ENCODE measurements around the gene RNF130. TPM values are rescaled to one million over a fixed set of nuclear protein-coding genes. Genes with fewer than 3 reads are reported as not detected.

Gene RNF130
- total RNA-seq, 1 donor from 2014 or later, result 86.7 TPM

DNA sequence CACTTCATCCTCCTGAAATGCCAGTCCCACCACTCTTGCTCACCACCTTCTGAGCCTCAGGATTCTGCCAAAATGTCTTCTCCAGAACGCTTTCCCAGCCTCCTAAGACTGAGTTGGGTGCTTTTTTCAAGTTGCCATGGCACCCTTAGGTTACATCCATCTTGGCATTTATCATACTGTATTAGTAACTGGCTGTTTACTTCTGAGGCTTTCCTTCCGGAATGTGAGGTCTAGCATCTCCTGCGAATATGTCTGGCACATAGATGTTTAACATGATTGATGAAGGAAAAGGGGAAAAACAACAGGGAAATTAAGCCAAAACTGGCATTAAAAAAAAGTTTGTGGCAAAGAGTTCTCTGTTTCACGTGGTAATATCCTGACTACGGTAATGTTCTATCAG is 24.9 kb downstream of the RNF130 start:
- no peak for DNase-seq (ENCODE audit: low spot score in 2 of 2)
- H3K27ac ChIP-seq, result no peak overlapping the region
- no peaks in the 10 kb centered on the region for H3K36me3 ChIP-seq
- no peaks in the 10 kb centered on the region for H3K27me3 ChIP-seq
- H3K9me3 ChIP-seq, result no peaks in the 10 kb centered on the region
- intact Hi-C loops (cut with DNase I), result no loop called here
- TF ChIP-seq, protein P1, sequence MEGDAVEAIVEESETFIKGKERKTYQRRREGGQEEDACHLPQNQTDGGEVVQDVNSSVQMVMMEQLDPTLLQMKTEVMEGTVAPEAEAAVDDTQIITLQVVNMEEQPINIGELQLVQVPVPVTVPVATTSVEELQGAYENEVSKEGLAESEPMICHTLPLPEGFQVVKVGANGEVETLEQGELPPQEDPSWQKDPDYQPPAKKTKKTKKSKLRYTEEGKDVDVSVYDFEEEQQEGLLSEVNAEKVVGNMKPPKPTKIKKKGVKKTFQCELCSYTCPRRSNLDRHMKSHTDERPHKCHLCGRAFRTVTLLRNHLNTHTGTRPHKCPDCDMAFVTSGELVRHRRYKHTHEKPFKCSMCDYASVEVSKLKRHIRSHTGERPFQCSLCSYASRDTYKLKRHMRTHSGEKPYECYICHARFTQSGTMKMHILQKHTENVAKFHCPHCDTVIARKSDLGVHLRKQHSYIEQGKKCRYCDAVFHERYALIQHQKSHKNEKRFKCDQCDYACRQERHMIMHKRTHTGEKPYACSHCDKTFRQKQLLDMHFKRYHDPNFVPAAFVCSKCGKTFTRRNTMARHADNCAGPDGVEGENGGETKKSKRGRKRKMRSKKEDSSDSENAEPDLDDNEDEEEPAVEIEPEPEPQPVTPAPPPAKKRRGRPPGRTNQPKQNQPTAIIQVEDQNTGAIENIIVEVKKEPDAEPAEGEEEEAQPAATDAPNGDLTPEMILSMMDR (IDR thresholded peaks at IDR 0.05), result no peak
- H3K4me3 ChIP-seq, result no peak overlapping the region
- peaks cover 0 to 4% of the 10 kb centered on the region in 2 donors for H3K4me1 ChIP-seq

DNA sequence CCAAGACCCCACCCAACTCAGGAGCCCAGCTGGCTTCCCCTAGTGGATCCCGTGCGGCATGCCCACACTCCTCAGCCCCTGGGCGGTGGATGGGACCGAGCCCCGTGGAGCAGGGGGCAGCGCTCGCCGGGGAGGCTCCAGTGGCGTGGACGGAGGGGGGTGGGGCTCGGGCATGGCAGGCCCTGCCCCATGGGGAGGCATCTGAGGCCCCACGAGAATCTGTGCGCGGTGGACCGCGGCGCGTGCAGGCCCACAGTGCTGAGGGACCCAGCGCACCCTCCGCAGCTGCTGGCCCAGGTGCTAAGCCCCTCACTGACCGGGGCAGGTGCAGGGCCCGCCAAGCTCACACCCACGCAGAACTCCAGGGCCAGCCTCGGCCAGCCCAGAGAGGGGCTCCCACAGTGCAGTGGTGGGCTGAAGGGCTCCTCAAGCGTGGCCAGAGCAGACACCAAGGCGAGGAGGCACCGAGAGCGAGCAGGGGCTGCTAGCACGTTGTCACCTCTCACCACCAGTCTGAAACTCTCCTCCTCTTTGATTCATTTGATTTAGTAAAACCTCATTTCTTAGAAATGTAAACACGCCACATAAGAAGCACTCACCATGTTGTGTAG is 25.6 kb downstream of the RNF130 start:
- DNase-seq (ENCODE audit: low spot score in 2 of 2), result no peak
- H3K9me3 ChIP-seq, result no peaks in the 10 kb centered on the region
- no peaks in the 10 kb centered on the region for H3K27me3 ChIP-seq
- H3K36me3 ChIP-seq, result no peaks in the 10 kb centered on the region
- peaks cover 0 to 4% of the 10 kb centered on the region in 2 donors for H3K4me1 ChIP-seq
- TF ChIP-seq, protein P1 (IDR thresholded peaks at IDR 0.05), result no peak
- H3K27ac ChIP-seq, result no peak overlapping the region
- H3K4me3 ChIP-seq, result no peak overlapping the region
- intact Hi-C loops (cut with DNase I), result no loop called here

DNA sequence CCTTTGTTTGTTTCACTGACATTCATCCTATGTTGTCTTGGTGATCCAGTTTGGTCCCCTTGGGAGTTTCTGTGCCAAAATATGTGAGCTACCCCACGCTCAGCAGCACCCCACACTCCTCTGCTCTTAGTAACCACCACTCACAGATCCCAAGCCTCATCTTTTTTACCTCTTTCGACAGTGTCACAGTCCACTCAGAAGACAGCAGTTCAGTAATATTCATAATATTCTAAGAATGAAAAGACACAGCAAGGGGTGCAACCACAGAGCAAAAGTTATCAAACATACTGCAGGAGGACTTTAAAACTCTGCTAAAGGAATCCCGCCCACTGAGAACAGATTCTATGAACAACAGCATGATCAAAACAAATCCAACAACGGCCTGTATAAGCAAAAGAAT is 28.2 kb downstream of the RNF130 start:
- Histone ChIP-seq H3K36me3 (peaks cover 10% of the 10 kb centered on the region in 2 donors), H3K27me3 (no peaks in the 10 kb centered on the region), H3K9me3 (no peaks in the 10 kb centered on the region), H3K27ac (no peak overlapping the region), H3K4me1 (no peaks in the 10 kb centered on the region), H3K4me3 (no peak overlapping the region)
- TF ChIP-seq, protein P1 (IDR thresholded peaks at IDR 0.05), result no peak
- no peak for DNase-seq (ENCODE audit: low spot score in 2 of 2)
- intact Hi-C loops (cut with DNase I), result no loop called here

DNA sequence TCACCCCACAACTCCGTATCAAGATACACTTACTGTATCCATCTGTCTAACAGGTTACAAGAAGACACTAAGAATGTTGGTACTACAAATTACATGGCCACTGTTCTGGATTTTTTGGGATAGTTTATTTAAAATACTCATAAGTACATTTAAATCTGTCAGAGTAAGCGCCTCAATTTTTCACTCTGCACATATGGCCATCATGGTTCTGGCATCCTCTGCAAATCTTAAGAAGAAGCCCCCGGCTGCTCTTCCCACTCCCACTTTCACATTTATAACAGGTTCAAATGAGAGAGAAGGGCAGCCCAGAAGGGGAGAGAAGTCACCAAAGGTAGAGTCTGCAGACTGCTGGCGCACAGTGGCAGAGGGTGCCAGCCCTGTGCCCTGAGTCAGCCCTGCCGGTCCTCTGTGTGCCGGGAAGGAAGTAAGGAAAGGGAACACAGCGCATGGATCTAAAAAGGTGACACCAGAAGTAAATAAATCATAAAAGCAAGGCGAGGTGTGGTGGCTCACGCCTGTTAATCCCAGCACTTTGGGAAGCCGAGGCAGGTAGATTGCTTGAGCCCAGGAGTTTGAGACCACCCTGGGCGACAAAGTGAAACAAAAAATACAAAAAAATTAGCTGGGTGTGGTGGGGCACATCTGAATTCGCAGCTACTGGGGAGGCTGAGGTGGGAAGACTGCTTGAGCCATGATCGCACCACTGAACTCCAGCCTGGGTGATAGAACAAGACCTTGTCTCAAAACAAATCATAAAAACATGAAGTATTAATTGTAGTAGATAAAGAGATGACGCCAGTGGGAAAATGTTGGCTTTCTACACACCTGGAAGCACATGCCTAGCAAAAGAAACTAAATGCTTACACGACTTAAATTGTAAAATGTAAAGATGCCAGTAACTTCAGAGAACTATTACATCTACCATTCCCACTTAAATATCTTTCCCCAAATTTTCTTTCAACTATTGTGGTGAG is 30.0 kb downstream of the RNF130 start:
- Histone ChIP-seq H3K9me3 (peaks cover 0 to 6% of the 10 kb centered on the region in 2 donors), H3K4me1 (no peaks in the 10 kb centered on the region), H3K4me3 (no peak overlapping the region), H3K27me3 (no peaks in the 10 kb centered on the region), H3K27ac (no peak overlapping the region), H3K36me3 (peaks cover 15 to 28% of the 10 kb centered on the region in 2 donors)
- TF ChIP-seq, protein P1 (IDR thresholded peaks at IDR 0.05), result no peak
- intact Hi-C loops (cut with DNase I), result no loop called here
- no peak for DNase-seq (ENCODE audit: low spot score in 2 of 2)

DNA sequence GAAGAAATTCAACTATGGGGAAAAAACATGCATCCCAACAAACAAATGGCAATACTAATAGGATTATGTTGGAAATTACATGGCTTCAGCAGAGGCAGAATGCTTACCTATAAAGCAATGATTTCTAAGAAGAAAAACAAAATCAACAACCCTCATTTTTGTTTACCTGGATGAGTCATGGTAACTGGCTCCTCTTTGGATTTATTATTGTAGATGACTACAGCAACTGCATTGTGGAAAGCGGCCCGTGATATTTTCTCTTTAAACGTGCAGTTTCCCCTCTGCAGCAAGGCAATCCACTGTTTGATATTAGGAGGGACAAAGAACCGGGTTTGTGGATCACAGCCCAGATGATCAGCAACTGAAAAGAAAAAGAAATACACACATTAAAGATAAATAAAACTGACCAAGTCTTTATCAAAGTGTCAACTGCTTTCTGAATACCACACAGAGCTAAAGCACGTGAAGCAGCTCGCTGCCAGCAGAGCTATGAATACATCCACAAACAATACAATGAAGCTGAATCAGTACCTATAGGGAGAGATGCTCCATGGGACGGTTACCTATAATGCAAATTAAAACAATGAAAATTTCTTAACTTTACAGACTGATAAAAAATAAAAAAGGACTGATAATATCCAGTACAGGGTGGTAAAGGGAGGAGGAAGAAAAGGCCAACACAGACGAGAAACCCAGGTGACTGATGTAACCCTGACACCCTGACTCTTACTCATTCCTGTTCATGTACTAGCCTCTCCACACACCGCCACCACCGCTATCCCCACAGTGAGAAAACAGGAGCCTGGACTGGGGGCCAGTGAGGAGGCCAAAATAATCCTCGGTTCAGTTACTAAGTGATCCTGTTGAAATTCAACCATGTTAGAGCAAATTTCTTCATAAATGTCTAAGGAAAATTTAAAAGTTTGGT is 31.0 kb downstream of the RNF130 start:
- H3K27ac ChIP-seq, result no peak overlapping the region
- intact Hi-C loops (cut with DNase I), result no loop called here
- no peaks in the 10 kb centered on the region for H3K4me1 ChIP-seq
- peaks cover 22 to 39% of the 10 kb centered on the region in 2 donors for H3K36me3 ChIP-seq
- H3K27me3 ChIP-seq, result no peaks in the 10 kb centered on the region
- H3K9me3 ChIP-seq, result peaks cover 0 to 15% of the 10 kb centered on the region in 2 donors
- TF ChIP-seq, protein P1 (IDR thresholded peaks at IDR 0.05), result no peak
- no peak overlapping the region for H3K4me3 ChIP-seq
- DNase-seq (ENCODE audit: low spot score in 2 of 2), result no peak
